TTC549 (cell line): ENCODE results near the gene CMTM1.
"Not testable (repeated sequence)": the region's sequence is repeated elsewhere in the genome, so short reads cannot be mapped to it uniquely, and the experiment has no call there.

ENCODE experiments used
- FAIRE-seq: peaks from 2 replicates; lab custom pipeline; 2012; peaks lifted over from hg19 to GRCh38; lab: Jason Lieb, UNC

The CMTM1 gene

GRCh38 chr16:66562986-66563385 lies 3.3 kb upstream of the CMTM1 start:
- no peak for FAIRE-seq

GRCh38 chr16:66563574-66564334 lies 2.5 kb upstream of the CMTM1 start:
- no peak for FAIRE-seq

GRCh38 chr16:66567270-66567669 lies 1.0 kb downstream of the CMTM1 start:
- not testable (repeated sequence) for FAIRE-seq

GRCh38 chr16:66568355-66568754 lies 2.1 kb downstream of the CMTM1 start:
- no peak for FAIRE-seq

GRCh38 chr16:66569131-66569530 lies 2.9 kb downstream of the CMTM1 start:
- no peak for FAIRE-seq

- no peak for FAIRE-seq
Measured at GRCh38 chr16:66569827-66570405, 3.7 kb downstream of the CMTM1 start.

GRCh38 chr16:66572356-66572755 lies 6.1 kb downstream of the CMTM1 start:
- FAIRE-seq = no peak

- FAIRE-seq = no peak
Measured at GRCh38 chr16:66574081-66574480, 7.8 kb downstream of the CMTM1 start.

GRCh38 chr16:66574531-66574930 lies 8.3 kb downstream of the CMTM1 start:
- no peak for FAIRE-seq

- no peak for FAIRE-seq
Measured at GRCh38 chr16:66575060-66575459, 8.8 kb downstream of the CMTM1 start.

GRCh38 chr16:66576296-66576695 lies 10.1 kb downstream of the CMTM1 start:
- FAIRE-seq = no peak

GRCh38 chr16:66578651-66579531 lies 12.7 kb downstream of the CMTM1 start, which contains the start of gene CMTM2:
Gene CMTM2 (plus strand): TSS chr16:66579463. CDS start chr16:66579608, 145 bp downstream.
- FAIRE-seq = no peak

GRCh38 chr16:66580605-66581209 lies 14.5 kb downstream of the CMTM1 start:
- FAIRE-seq = no peak

GRCh38 chr16:66581246-66581952 lies 15.2 kb downstream of the CMTM1 start:
- no peak for FAIRE-seq

- FAIRE-seq = no peak
Measured at GRCh38 chr16:66585481-66586239, 19.4 kb downstream of the CMTM1 start.

- FAIRE-seq = no peak
Measured at GRCh38 chr16:66587881-66588600, 21.8 kb downstream of the CMTM1 start.

GRCh38 chr16:66588981-66589713 lies 22.9 kb downstream of the CMTM1 start:
- FAIRE-seq = no peak

- no peak for FAIRE-seq
Measured at GRCh38 chr16:66590322-66590721, 24.1 kb downstream of the CMTM1 start.

GRCh38 chr16:66591018-66591417 lies 24.8 kb downstream of the CMTM1 start:
- FAIRE-seq = no peak

- no peak for FAIRE-seq
Measured at GRCh38 chr16:66592241-66592640, 26.0 kb downstream of the CMTM1 start.
